ENCODE measurements around the gene CARD19. TPM values are rescaled to one million over a fixed set of nuclear protein-coding genes. Genes with fewer than 3 reads are reported as not detected.

Gene CARD19
- polyA plus RNA-seq, 1 donor (not counting 4 experiments of a cell fraction or from before 2014, with no cell fraction given): 36.7 TPM

- Histone ChIP-seq H3K27me3 (ENCODE audit: control insufficient read depth, extremely low read depth, insufficient read depth, low read length) (no peaks in the 10 kb centered on the region), H3K4me1 (ENCODE audit: control insufficient read depth, extremely low read depth, insufficient read depth, low read length) (peaks cover 4% of the 10 kb centered on the region), H3K27ac (ENCODE audit: control insufficient read depth, insufficient read depth, low read length) (no peak overlapping the region), H4K20me1 (ENCODE audit: control insufficient read depth, extremely low read depth, insufficient read depth, low read length) (no peaks in the 10 kb centered on the region), H3K36me3 (ENCODE audit: control insufficient read depth in 2 of 2, extremely low read depth in 1 of 2, insufficient read depth in 2 of 2, low read length in 2 of 2) (no peaks in the 10 kb centered on the region), H3K79me2 (ENCODE audit: control insufficient read depth, insufficient read depth, low read length) (no peaks in the 10 kb centered on the region), H3K4me3 (ENCODE audit: control insufficient read depth in 2 of 3, extremely low read depth in 1 of 3, insufficient read depth in 2 of 3, low read depth in 1 of 3, low read length in 3 of 3) (no peak overlapping the region), H3K9me3 (ENCODE audit: control insufficient read depth, low read depth, low read length) (peaks cover 14% of the 10 kb centered on the region), H3K4me2 (ENCODE audit: control insufficient read depth, extremely low read depth, insufficient read depth, low read depth, low read length) (no peak overlapping the region), H3K9me1 (ENCODE audit: control insufficient read depth, extremely low read depth, insufficient read depth, low read length) (no peaks in the 10 kb centered on the region), H2AFZ (ENCODE audit: control insufficient read depth, low read length) (no peak overlapping the region), H3K9ac (ENCODE audit: control insufficient read depth, extremely low read depth, insufficient read depth, low read length) (no peak overlapping the region)
- FAIRE-seq: no peak
- TF ChIP-seq CTCF (optimal IDR thresholded peaks at IDR 0.05 in 1 of 3, IDR thresholded peaks at IDR 0.05 in 1 of 3, conservative IDR thresholded peaks at IDR 0.05 in 1 of 3; ENCODE audit: extremely low read depth in 1 of 3, insufficient read depth in 2 of 3, low read length in 3 of 3): no peak
- TF ChIP-seq EZH2 (IDR thresholded peaks at IDR 0.05; ENCODE audit: low read length): no peak
- DNase-seq (ENCODE audit: low read depth, low spot score): no peak
- dilution Hi-C loops (cut with MboI; ENCODE audit: extremely low pct_ligation_motif_present, low sequenced_read_pairs): no loop called here
Measured at GRCh38 chr9:93091056-93091452, 5.0 kb upstream of the CARD19 start.

GRCh38 chr9:93091453-93092081 lies 4.5 kb upstream of the CARD19 start:
- dilution Hi-C loops (cut with MboI; ENCODE audit: extremely low pct_ligation_motif_present, low sequenced_read_pairs): no loop called here
- TF ChIP-seq EZH2 (IDR thresholded peaks at IDR 0.05; ENCODE audit: low read length) (no peak), CTCF (optimal IDR thresholded peaks at IDR 0.05 in 1 of 3, IDR thresholded peaks at IDR 0.05 in 1 of 3, conservative IDR thresholded peaks at IDR 0.05 in 1 of 3; ENCODE audit: extremely low read depth in 1 of 3, insufficient read depth in 2 of 3, low read length in 3 of 3) (no peak)
- peaks cover 5% of the 10 kb centered on the region for H3K4me1 ChIP-seq (ENCODE audit: control insufficient read depth, extremely low read depth, insufficient read depth, low read length)
- peak; percentile 52 for FAIRE-seq
- no peak overlapping the region for H3K27ac ChIP-seq (ENCODE audit: control insufficient read depth, insufficient read depth, low read length)
- no peaks in the 10 kb centered on the region for H4K20me1 ChIP-seq (ENCODE audit: control insufficient read depth, extremely low read depth, insufficient read depth, low read length)
- no peaks in the 10 kb centered on the region for H3K27me3 ChIP-seq (ENCODE audit: control insufficient read depth, extremely low read depth, insufficient read depth, low read length)
- H3K4me3 ChIP-seq (ENCODE audit: control insufficient read depth in 2 of 3, extremely low read depth in 1 of 3, insufficient read depth in 2 of 3, low read depth in 1 of 3, low read length in 3 of 3): no peak overlapping the region
- H3K4me2 ChIP-seq (ENCODE audit: control insufficient read depth, extremely low read depth, insufficient read depth, low read depth, low read length): no peak overlapping the region
- no peaks in the 10 kb centered on the region for H3K36me3 ChIP-seq (ENCODE audit: control insufficient read depth in 2 of 2, extremely low read depth in 1 of 2, insufficient read depth in 2 of 2, low read length in 2 of 2)
- H2AFZ ChIP-seq (ENCODE audit: control insufficient read depth, low read length): no peak overlapping the region
- no peaks in the 10 kb centered on the region for H3K9me1 ChIP-seq (ENCODE audit: control insufficient read depth, extremely low read depth, insufficient read depth, low read length)
- peaks cover 14% of the 10 kb centered on the region for H3K9me3 ChIP-seq (ENCODE audit: control insufficient read depth, low read depth, low read length)
- H3K9ac ChIP-seq (ENCODE audit: control insufficient read depth, extremely low read depth, insufficient read depth, low read length): no peak overlapping the region
- peaks cover 1% of the 10 kb centered on the region for H3K79me2 ChIP-seq (ENCODE audit: control insufficient read depth, insufficient read depth, low read length)
- DNase-seq (ENCODE audit: low read depth, low spot score): peak; percentile 53
